Adipose tissue (tissue), 3 donors: Measurements from ENCODE around the gene TRIM50. TPM values are rescaled to one million over a fixed set of nuclear protein-coding genes. Genes with fewer than 3 reads are reported as not detected.
"Not testable (repeated sequence)": the region's sequence is repeated elsewhere in the genome, so short reads cannot be mapped to it uniquely, and the experiment has no call there.

ENCODE experiments used
- H3K27ac ChIP-seq: one replicate; pipeline ENCODE4 v1.5.1; 2013; ENCODE audit warnings: low read depth, low read length
- WGBS, 3 donors: extraction: QIAGEN DNeasy Blood & Tissue Kit; methylation state at CpG; one replicate each; pipeline ENCODE4 v1.1.7; 2013; 5-methylcytosine and 5-hydroxymethylcytosine counted together
- polyA plus RNA-seq, 3 donors: library from polyadenylated mRNA; stranded (reverse); fragments of 200-250 nt; gene quantifications; one replicate each; pipeline ENCODE4 v1.2.3, GENCODE V29; 2013
- donor health status: healthy with polysubstance abuse.
- donor health status: Bipolar disorder and iron deficiency.
- donor health status: healthy.

TRIM50 gene
- polyA plus RNA-seq, 3 donors = 1.2 to 13.8 (median 4.1) TPM

GRCh38 chr7:73297706-73298105, 30.2 kb downstream of the TRIM50 start:
- 85 to 97% (median 94%) methylated on average over 15 to 26 of the region's 27 CpGs for WGBS, 3 donors
- not testable (repeated sequence) for H3K27ac ChIP-seq

DNA sequence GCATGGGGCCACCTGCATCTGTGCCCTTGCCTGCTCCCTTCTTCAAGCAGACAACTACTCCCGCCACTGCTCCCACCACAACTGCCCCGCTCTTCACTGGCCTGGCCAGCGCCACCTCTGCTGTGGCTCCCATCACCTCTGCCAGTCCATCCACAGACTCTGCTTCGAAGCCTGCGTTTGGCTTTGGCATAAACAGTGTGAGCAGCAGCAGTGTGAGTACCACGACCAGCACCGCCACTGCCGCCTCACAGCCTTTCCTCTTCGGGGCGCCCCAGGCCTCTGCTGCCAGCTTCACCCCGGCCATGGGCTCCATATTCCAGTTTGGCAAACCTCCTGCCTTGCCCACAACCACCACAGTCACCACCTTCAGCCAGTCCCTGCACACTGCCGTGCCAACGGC, 30.6 kb downstream of the TRIM50 start:
- no CpG with 5 or more reads among the region's 13 CpGs for WGBS, 3 donors
- H3K27ac ChIP-seq = not testable (repeated sequence)

GRCh38 chr7:73277210-73277609, 50.7 kb downstream of the TRIM50 start:
- 50 to 83% (median 76%) methylated on average over 1 of the region's 5 CpGs for WGBS, 3 donors
- not testable (repeated sequence) for H3K27ac ChIP-seq

GRCh38 chr7:73267813-73268212, 60.1 kb downstream of the TRIM50 start:
- H3K27ac ChIP-seq = not testable (repeated sequence)
- WGBS, 3 donors = 85 to 94% (median 93%) methylated on average over 3 of the region's 4 CpGs

DNA sequence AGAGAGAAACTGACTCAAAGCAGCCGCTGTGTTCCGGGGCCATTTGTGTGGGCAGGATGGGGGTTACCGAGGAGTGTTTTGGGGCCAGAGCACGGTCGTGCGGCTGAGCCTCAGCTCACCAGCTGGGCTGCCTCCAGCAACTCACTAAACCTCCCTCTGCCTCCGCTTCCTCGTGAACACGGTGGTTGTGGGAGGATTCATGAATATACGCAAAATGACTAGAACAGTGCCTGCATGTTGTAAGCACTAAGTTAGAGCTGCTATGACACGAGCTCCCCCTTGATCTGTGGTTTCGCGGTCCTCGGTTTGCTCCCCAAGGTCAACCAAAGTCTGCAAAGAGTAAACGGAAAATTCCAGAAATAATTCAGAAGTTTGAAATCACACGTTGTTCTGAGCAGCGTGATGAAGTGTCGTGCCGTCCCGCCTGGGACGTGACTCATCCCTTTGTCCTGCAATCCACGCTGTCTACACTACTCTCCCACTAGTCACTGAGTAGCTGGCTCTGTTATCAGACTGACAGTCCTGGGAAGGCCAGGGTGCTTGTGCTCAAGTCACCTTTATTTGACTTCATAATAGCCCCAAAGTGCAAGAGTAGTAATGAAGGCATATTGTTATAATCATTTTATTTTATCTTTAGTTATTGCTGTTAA, 61.0 kb downstream of the TRIM50 start:
- no CpG with 5 or more reads among the region's 22 CpGs for WGBS, 3 donors
- H3K27ac ChIP-seq = not testable (repeated sequence)

Other genes starting within 250 kb of the TRIM50 start
- not detected for gene SPDYE9, start 242.0 kb downstream of the TRIM50 start, polyA plus RNA-seq
- gene NSUN5, start 19.3 kb downstream of the TRIM50 start, polyA plus RNA-seq = 10 to 100 TPM; 11.4 to 27.5 (median 23.0) TPM
- gene FKBP6, start 79 bp upstream of the TRIM50 start, polyA plus RNA-seq = under 1 TPM in 1 of 3 donors, not detected in 2; 0.03 TPM
- gene FZD9, start 105.7 kb upstream of the TRIM50 start, polyA plus RNA-seq = 1 to 10 TPM in 1 of 3 donors, under 1 TPM in 2; 0.22 to 1.3 (median 0.40) TPM
- gene BAZ1B, start 194.2 kb upstream of the TRIM50 start, polyA plus RNA-seq = 10 to 100 TPM; 10.8 to 31.0 (median 20.1) TPM
- gene BCL7B, start 229.6 kb upstream of the TRIM50 start, polyA plus RNA-seq = 10 to 100 TPM; 20.8 to 70.4 (median 68.8) TPM